Aorta (tissue), 5 donors: ENCODE results near the gene COL21A1. TPM values are rescaled to one million over a fixed set of nuclear protein-coding genes. Genes with fewer than 3 reads are reported as not detected.
"Not testable (repeated sequence)": the region's sequence is repeated elsewhere in the genome, so short reads cannot be mapped to it uniquely, and the experiment has no call there.

Experiments used
- ATAC-seq: fragments of 200-7000 bp; cut with Tn5 transposase; one replicate; pipeline ENCODE4 v1.9.1; 2022; ENCODE audit warnings: moderate library complexity; ENCODE audit not compliant: low FRiP score
- DNase-seq, 2 donors: peaks; one replicate each; pipeline ENCODE4 v3.0.0-alpha.2; 2020
- H3K27ac ChIP-seq, 2 donors: one replicate each; pipeline ENCODE4 v1.5.1; 2013; ENCODE audit warnings: low read length in 2 of 2, mild to moderate bottlenecking in 2 of 2, moderate library complexity in 2 of 2, control low read depth in 1 of 2, inconsistent platforms in 1 of 2, low read depth in 1 of 2
- H3K27me3 ChIP-seq, 2 donors: one replicate each; pipeline ENCODE4 v1.6.1; 2013; ENCODE audit warnings: control low read depth in 1 of 2, low read length in 1 of 2, mild to moderate bottlenecking in 1 of 2, moderate library complexity in 1 of 2; ENCODE audit not compliant: insufficient read depth in 2 of 2, control insufficient read depth in 1 of 2
- H3K36me3 ChIP-seq, 2 donors: one replicate each; pipeline ENCODE4 v1.6.1; 2013; ENCODE audit warnings: control low read depth in 1 of 2, low read length in 1 of 2, mild to moderate bottlenecking in 1 of 2; ENCODE audit not compliant: insufficient read depth in 2 of 2, control insufficient read depth in 1 of 2
- H3K4me1 ChIP-seq, 2 donors: one replicate each; pipeline ENCODE4 v1.6.1; 2013; ENCODE audit warnings: low read length in 2 of 2, control low read depth in 1 of 2, mild to moderate bottlenecking in 1 of 2, moderate library complexity in 1 of 2; ENCODE audit not compliant: insufficient read depth in 2 of 2, control insufficient read depth in 1 of 2
- H3K4me3 ChIP-seq, 2 donors: one replicate each; pipeline ENCODE4 v1.5.1; 2013; ENCODE audit warnings: low read length in 2 of 2, control low read depth in 1 of 2, mild to moderate bottlenecking in 1 of 2
- H3K9me3 ChIP-seq: one replicate; pipeline ENCODE4 v1.6.1; 2013; ENCODE audit warnings: mild to moderate bottlenecking, low read length; ENCODE audit not compliant: control insufficient read depth
- WGBS, 2 donors: extraction: QIAGEN DNeasy Blood & Tissue Kit; methylation state at CpG; one replicate each; pipeline ENCODE4 v1.1.7; 2013; 5-methylcytosine and 5-hydroxymethylcytosine counted together
- intact Hi-C, 2 donors: fragments of 100-400 bp; cut with DNase I; formaldehyde crosslinking; loops; one replicate each; pipeline versions ENCODE4 v1.14.2 to v1.15.0; 2022
- polyA plus RNA-seq, 2 donors: library from polyadenylated mRNA; stranded (reverse); fragments of 200-250 nt; gene quantifications; one replicate each; pipeline ENCODE4 v1.2.3, GENCODE V29; 2013
- total RNA-seq, 2 donors: library from RNA; stranded (reverse); fragmentation: NEBNext Ultra II Directional; extraction: Animal tissue kit (Norgen Biotek cat#: 25700); gene quantifications; one replicate each; pipeline ENCODE4 v1.2.1, GENCODE V29; 2021
- donor health status: healthy with polysubstance abuse.
- donor health status: Bipolar disorder and iron deficiency.
- donor health status: DM: no; HTN: no; CAD: no.
- donor health status: DM: no; HTN: no; CAD: no.
- donor health status: DM: yes; HTN: yes; CAD: no.

Gene COL21A1
- total and polyA plus RNA-seq, 4 donors, result 22.5 to 67.0 (median 31.1) TPM

DNA sequence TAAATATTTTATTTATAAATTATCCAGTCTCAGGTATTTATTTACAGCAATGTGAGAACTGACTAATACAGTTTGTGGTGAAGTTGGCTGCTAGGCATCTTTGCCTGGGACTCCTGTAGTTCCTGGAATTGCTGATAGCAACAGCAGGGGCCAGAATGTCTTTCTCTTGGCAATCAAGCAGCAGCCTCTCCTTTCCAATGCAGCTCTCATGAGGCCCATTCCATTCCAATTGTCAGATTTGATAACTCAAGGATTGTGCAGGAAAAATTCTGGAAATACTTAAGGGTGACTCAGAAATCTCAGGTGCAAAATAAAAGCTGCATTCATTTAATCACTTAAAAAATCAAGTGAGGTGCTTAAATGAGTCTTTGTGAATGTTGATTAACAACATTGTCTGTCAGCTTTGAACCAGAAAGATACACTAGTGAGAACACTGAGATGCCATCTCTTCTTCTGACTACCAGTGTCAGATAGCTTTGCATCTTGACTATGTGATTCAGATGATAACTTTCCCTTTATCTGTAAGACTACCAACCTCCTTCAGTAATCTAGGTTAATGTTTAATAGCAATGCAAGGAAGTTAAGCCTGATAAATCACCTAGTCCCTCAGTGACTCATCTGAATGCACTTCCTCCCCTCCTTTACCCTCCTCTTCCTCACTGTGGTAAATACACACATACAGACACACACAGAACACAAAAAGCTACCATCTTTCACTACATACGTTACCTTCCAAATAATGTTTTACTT lies 32.1 kb upstream of the COL21A1 start:
- DNase-seq, result no peak
- Histone ChIP-seq H3K27ac (no peak overlapping the region), H3K9me3 (no peaks in the 10 kb centered on the region), H3K4me3 (no peak overlapping the region), H3K4me1 (no peaks in the 10 kb centered on the region), H3K36me3 (no peaks in the 10 kb centered on the region), H3K27me3 (no peaks in the 10 kb centered on the region)
- 95 to 100% methylated on average over 1 of the region's 1 CpG for WGBS, 2 donors
- intact Hi-C loops, result no loop called here
- ATAC-seq, result no peak

GRCh38 chr6:56278171-56278591 lies 30.8 kb upstream of the COL21A1 start:
- no peaks in the 10 kb centered on the region for H3K4me1 ChIP-seq
- no peak for ATAC-seq

GRCh38 chr6:56270812-56271441 lies 23.5 kb upstream of the COL21A1 start:
- H3K36me3 ChIP-seq, result no peaks in the 10 kb centered on the region
- ATAC-seq (no peak), DNase-seq (no peak)
- 99 to 100% methylated on average over 1 of the region's 1 CpG for WGBS, 2 donors
- H3K9me3 ChIP-seq, result peaks cover 2% of the 10 kb centered on the region
- intact Hi-C loops, result no loop called here
- H3K27ac ChIP-seq, result no peak overlapping the region
- no peaks in the 10 kb centered on the region for H3K27me3 ChIP-seq
- peaks cover 0 to 1% of the 10 kb centered on the region in 2 donors for H3K4me1 ChIP-seq
- H3K4me3 ChIP-seq, result no peak overlapping the region

More at GRCh38 chr6:56278171-56278591, 30.8 kb upstream of the COL21A1 start:
- H3K9me3 ChIP-seq, result no peaks in the 10 kb centered on the region
- no peaks in the 10 kb centered on the region for H3K27me3 ChIP-seq
- WGBS, 2 donors, result 98 to 99% methylated on average over 2 of the region's 2 CpGs
- no peaks in the 10 kb centered on the region for H3K36me3 ChIP-seq
- H3K4me3 ChIP-seq, result no peak overlapping the region
- H3K27ac ChIP-seq, result no peak overlapping the region
- intact Hi-C loops, result no loop called here
- no peak for DNase-seq

DNA sequence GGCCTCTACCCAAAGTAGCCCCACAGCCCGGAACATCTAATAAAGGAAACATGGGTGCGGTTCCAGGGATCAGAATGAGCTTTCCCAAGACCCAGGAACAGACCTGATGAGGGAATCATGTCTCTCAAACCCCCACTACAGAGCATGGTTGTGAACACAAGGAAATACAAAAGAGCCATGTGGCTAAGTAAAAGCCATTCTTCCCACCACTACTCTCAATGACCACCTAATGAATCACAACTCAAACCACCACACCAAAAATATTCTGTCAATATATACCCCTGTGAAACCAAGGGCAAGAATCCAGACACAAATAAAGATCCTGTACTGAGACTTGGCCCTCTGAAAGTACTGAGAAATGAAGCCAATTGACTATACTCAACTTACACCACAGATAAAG lies 20.9 kb upstream of the COL21A1 start:
- ATAC-seq, result no peak
- peaks cover 2% of the 10 kb centered on the region for H3K9me3 ChIP-seq
- 96 to 98% methylated on average over 2 of the region's 2 CpGs for WGBS, 2 donors
- no peak for DNase-seq
- H3K4me1 ChIP-seq, result peaks cover 0 to 3% of the 10 kb centered on the region in 2 donors
- no peak overlapping the region for H3K27ac ChIP-seq
- no peaks in the 10 kb centered on the region for H3K36me3 ChIP-seq
- no peak overlapping the region for H3K4me3 ChIP-seq
- no peaks in the 10 kb centered on the region for H3K27me3 ChIP-seq
- intact Hi-C loops, result no loop called here

GRCh38 chr6:56266011-56266410 lies 18.6 kb upstream of the COL21A1 start:
- Histone ChIP-seq H3K4me1 (peaks cover 0 to 3% of the 10 kb centered on the region in 2 donors), H3K27ac (no peak overlapping the region), H3K9me3 (peaks cover 2% of the 10 kb centered on the region), H3K27me3 (no peaks in the 10 kb centered on the region), H3K36me3 (no peaks in the 10 kb centered on the region), H3K4me3 (no peak overlapping the region)
- 11 to 21% methylated on average over 3 of the region's 3 CpGs for WGBS, 2 donors
- intact Hi-C loops, result no loop called here
- DNase-seq (no peak), ATAC-seq (no peak)

DNA sequence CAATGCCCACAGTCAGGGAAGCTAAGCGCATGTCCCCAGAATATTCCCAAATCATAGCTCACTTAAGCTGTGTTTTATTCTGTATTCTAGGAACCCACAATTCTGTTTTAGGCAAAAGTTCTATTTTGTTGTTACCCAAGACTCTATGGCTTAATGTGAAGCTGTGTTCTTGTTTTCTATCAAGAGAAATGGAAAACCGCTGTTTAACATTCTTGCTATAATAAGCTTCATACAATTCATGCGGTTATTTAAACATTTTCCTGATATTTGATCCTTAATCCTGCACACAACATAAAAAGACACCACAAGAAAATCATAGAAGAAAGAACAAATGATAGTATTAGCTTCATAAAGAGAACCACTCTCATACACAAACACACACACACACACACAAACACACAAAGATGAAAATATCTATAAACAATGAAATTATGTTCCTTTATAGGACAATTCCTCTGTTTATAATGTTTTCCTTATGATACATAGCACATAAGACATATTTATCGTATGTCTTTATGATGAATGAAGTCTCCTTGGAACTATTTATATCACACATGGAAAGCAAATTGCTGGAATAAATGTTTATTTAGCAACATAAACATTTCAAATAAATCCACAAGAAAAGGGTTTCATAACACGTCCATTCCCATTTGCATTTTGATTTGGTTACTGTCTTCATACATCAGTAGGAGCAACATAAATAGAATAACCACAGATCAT lies 16.4 kb upstream of the COL21A1 start:
- Histone ChIP-seq H3K36me3 (no peaks in the 10 kb centered on the region), H3K4me3 (no peak overlapping the region), H3K9me3 (no peaks in the 10 kb centered on the region), H3K27me3 (no peaks in the 10 kb centered on the region), H3K27ac (no peak overlapping the region), H3K4me1 (peaks cover 4 to 5% of the 10 kb centered on the region in 2 donors)
- ATAC-seq (no peak), DNase-seq (no peak)
- intact Hi-C loops, result no loop called here
- WGBS, 2 donors, result 77% methylated on average over 5 of the region's 5 CpGs

DNA sequence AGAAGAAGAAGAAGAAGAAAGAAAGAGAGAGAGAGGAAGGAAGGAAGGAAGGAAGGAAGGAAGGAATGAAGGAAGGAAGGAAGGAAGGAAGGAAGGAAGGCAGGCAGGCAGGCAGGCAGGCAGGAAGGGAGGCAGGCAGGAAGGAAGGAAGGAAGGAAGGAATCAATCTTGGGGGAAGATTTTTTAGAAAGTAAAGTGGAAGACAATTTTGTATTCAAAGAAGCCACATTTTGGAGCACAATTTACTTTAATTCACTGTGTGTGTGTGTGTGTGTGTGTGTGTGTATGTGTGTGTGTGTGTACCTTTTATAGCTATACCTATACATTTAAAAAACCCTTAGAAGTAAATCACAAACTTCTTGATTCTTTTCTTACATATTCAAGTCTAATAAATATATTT lies 13.2 kb upstream of the COL21A1 start:
- H3K36me3 ChIP-seq, ATAC-seq, intact Hi-C loops, H3K9me3 ChIP-seq, H3K4me1 ChIP-seq, DNase-seq, H3K27me3 ChIP-seq, H3K27ac ChIP-seq, H3K4me3 ChIP-seq: not testable (repeated sequence)

GRCh38 chr6:56259234-56260077 lies 12.1 kb upstream of the COL21A1 start:
- no peak for DNase-seq
- Histone ChIP-seq H3K36me3 (no peaks in the 10 kb centered on the region), H3K4me3 (no peak overlapping the region), H3K27ac (no peak overlapping the region), H3K27me3 (no peaks in the 10 kb centered on the region), H3K4me1 (peaks cover 3 to 9% of the 10 kb centered on the region in 2 donors), H3K9me3 (no peaks in the 10 kb centered on the region)
- 61 to 63% methylated on average over 3 of the region's 3 CpGs for WGBS, 2 donors
- ATAC-seq, result no peak
- intact Hi-C loops, result no loop called here
